TTC549 (cell line): Measurements from ENCODE around the gene ZNF396.

ENCODE experiments used
- FAIRE-seq: peaks from 2 replicates; lab custom pipeline; 2012; peaks lifted over from hg19 to GRCh38; lab: Jason Lieb, UNC

ZNF396 gene

DNA sequence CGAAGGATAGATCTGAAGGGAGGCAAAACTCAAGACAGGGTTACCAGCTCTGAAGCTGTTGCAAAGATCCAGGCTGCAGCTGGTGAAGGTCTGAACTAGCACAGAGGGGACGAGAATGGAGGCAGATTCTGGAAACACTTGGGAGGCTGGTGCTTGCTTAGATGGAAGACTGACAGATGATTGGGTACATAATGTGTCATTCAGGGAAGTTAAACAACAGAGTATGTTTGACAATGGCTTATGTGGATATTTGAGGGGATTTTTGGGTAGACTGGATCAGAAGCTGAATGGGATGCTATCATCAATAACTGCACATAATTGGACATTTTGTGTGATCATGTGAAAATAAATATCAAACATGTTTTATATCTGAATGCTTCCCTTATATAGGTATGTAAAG, 2.3 kb upstream of the ZNF396 start:
- FAIRE-seq: no peak

- no peak for FAIRE-seq
These were observed 1.4 kb upstream of the ZNF396 start for GRCh38 chr18:35378574-35378896.

- no peak for FAIRE-seq
These were observed 887 bp upstream of the ZNF396 start for GRCh38 chr18:35377875-35378573.

- no peak for FAIRE-seq
These were observed 770 bp downstream of the ZNF396 start for GRCh38 chr18:35376393-35376741.

GRCh38 chr18:35374708-35375107, 2.4 kb downstream of the ZNF396 start:
- no peak for FAIRE-seq

- FAIRE-seq: no peak
These were observed 5.5 kb downstream of the ZNF396 start for GRCh38 chr18:35371412-35372195.

GRCh38 chr18:35369126-35369525, 8.0 kb downstream of the ZNF396 start:
- no peak for FAIRE-seq

- no peak for FAIRE-seq
These were observed 8.5 kb downstream of the ZNF396 start for GRCh38 chr18:35368595-35368994.

DNA sequence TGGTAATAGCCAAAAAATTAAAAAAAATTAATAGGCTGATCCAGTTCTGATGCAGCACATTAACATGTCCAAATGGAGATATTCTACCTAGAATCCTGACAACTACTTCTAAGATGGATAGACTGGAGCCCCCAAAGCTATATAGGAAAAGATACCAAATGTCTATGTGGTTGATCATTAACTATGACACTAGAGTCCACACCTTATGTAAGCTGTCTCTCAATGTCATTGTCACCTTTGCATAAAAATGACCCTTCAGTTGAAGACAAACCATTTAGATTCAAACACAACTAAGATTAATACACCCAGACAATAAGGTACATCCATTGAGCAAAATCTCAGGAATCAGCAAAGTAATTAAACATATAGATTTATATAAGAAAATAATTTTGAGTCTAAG, 14.6 kb downstream of the ZNF396 start:
- no peak for FAIRE-seq

DNA sequence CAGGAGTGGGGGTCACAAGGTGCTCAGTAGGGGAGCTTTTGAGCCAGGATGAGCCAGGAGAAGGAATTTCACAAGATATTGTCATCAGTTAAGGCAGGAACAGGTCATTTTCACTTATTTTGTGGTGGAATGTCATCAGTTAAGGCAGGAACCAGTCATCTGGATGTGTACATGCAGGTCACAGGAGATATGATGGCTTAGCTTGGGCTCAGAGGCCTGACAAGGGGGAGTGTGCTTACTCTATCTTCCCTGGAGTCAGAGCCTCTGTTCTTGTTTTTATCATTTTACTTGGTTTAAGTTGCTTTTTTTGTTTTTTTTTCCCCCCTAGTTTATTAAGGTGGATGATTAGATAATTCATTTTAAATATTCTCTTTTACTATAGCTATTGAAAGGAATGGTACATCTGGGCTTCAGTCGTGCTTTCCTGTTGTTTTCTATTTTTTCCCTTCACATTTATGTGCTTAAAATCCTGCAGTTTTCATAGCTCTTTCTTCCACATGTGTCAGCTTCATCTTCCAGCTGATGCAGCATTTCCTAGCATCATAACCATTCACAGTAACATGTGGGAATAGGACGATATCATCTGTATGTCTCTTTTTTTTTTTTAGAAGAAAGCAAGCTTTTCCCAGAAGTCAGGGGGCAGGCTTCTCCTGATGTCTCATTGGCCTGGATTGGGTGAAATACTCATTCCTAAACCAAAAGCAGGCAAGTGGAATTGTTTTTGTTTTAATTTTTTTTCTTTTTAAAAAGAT, 15.4 kb downstream of the ZNF396 start:
- no peak for FAIRE-seq

DNA sequence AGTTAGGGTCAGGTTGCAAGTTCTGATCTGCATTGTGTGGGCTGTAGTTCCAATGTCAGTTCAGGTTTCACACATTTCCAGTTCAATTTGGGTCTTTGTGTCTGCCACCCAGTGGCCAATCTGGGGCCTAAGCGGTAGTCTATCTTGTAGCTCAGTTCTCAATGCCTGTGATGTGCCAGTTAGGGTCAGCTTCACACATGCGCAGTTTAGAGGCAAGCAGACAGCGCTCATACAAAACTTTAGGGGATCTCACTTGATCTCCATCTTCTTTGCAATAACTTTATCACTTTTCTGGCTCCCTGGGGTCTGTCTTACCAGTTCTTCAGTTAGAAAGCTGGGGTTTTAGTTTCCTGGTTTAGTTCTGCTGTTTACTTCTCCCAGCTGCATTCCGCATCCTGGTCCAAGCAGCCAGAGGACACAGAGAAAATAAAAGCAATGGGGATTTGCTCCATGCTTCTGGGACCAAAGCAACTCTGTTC, 22.0 kb downstream of the ZNF396 start:
- peak; percentile 5 for FAIRE-seq

GRCh38 chr18:35352778-35353177, 24.4 kb downstream of the ZNF396 start:
- FAIRE-seq: no peak

DNA sequence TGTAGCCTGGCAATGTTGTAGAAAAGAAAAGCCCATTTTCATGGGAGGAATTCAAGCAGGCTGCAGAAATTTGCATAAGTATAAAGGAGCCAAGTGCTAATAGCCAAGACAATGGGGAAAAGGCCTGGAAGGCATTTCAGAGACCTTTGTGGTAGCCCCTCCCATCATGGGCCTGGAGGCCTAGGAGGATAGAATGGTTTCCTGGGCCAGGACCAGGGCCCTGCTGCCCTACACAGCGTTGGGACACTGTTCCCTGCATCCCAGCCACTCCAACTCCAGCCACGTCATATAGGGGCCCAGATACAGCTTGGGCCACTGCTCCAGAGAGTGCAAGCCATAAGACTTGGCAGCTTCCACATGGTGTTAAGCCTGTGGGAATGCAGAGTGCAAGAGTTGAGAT, 24.9 kb downstream of the ZNF396 start:
- FAIRE-seq: no peak

GRCh38 chr18:35348001-35348400, 29.1 kb downstream of the ZNF396 start:
- no peak for FAIRE-seq

DNA sequence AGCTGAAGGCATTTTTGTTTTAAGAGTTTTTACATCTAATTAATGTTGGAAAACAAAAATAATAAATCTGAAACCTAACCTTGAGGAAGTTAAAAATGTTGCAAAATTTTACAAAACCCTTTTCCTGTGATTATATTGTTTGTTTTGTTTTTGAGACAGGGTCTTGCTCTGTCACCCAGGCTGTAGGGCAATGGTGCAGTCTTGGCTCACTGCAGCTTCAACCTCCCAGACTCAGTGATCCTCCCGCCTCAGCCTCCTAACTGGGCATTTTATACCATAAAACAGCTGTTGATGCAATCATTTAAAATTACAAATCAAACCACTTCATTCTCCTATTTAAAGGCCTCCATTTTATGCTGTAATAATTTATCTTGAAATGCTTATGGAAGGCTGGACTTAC, 31.2 kb downstream of the ZNF396 start:
- FAIRE-seq: no peak

DNA sequence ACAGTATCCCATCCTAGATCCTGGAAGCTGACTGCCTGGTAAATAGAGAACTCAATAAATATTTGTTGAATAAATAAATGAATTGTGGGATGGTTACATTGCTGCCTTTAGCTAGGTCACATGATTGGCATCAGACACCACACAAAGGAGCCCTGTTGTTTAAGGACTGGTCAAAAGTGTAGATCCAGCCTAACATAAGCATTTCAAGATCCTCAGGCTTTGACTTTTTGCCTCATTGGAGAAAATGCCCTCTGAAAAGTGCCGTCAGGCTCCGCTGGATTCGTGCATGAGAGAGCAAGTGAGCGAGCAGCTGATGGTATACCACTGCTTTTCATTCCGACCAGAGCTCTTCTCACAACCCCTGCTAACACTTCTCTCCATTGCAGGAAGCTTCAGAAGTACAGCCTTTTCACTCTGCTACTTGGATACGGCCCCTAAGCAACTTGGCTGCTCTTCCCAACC, 31.6 kb downstream of the ZNF396 start:
- FAIRE-seq: no peak

DNA sequence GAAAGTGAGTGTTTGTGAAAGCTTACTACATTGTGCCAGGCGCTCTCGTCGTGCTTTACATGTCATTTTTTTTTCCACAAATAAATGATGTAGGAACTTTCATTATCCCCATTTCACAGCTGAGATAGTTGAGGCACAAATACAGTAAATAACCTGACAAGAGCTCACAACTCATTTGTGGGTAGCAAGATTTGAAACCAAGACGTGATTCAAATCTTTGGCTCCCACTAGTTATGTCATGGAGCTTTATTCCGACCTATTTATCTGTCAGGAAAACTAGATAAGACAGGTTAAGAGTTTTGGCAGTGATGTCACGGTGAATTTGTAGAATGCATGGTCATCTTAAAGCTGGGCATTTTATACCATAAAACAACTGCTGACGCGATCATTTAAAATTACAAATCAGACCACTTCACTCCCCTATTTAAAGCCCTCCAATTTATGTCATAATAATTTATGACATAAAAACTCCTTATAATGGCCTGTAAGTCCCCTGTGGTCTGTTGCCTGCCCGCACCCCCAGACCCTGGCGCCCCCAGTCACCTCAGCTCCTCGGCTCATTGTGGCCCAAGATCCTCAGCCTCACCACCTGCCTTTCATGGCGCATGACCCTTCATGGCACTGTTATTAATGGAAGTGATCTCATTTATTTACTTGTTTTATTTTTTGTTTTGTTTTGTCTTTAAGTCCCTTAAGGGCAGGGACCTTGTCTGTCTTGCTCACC, 32.2 kb downstream of the ZNF396 start:
- FAIRE-seq: no peak

- peak; percentile 13 for FAIRE-seq
These were observed 33.0 kb downstream of the ZNF396 start, which contains the start of gene ZNF24 for GRCh38 chr18:35343936-35344735. Gene ZNF24, minus strand, starts transcription at chr18:35344420. Its CDS starts 3,770 bp downstream, at chr18:35340650.

DNA sequence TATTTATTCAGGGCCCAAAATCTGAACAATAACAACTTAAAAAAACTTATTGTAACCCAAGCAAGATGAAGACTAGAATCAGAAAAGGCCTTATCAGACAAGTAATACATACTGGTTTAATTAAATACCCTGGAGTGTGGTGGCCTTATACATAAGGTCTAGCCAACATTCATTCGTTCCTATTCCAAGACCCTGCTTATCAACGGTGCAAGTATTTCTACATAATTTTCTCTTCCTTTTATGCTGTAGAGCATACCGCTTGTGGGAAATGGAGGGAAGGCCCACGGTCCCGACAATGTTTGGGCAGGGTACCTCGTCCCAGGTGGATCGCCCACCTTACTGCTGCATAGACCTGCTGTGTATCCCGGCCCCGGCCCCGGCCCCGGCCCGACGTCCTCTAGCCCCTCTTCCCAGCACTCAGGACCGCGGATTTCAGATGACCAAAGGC, 33.6 kb downstream of the ZNF396 start:
- FAIRE-seq: no peak

DNA sequence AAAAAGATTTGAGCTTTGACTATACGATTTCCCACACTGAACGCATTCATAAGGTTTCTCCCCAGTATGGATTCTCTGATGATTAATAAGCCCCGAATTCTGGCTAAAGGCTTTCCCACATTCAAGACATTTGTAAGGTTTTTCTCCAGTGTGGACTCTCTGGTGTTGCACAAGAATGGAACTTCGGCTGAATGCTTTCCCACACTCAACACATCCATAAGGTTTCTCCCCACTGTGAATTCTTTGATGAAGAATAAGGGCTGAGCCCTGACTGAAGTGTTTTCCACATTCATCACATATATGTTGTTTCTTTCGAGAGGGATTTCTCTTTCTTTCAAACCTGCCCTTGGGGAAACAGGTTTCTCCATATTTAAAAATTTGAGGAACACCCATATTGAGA, 39.9 kb downstream of the ZNF396 start:
- FAIRE-seq: no peak

DNA sequence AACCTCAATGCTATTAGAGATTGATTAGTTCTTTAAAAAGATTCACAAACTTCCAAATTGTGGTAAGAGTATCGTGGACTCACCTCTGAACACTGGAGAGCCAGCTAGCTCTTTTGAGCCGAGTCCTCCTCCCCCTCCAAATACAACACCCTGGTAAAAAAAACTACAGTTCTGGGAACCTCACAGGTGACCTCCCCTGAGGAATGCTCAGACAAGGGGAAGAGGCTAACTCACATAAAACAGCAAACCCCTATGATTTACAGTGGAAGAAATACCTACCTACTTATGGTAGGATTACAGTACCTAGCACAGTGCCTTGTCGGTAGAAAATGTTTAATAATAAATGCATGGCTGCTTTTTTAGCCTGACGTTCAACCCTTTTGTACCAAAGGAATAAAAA, 41.3 kb downstream of the ZNF396 start:
- FAIRE-seq: no peak
